H1 (cell line): ENCODE measurements around the gene KRIT1. TPM values are rescaled to one million over a fixed set of nuclear protein-coding genes. Genes with fewer than 3 reads are reported as not detected.

Experiments
- BCL11A ChIP-seq, 2 experiments: IDR thresholded peaks; one replicate each; pipeline ENCODE4 v1.6.1; 2011; ENCODE audit warnings: low read depth in 2 of 2, low read length in 2 of 2, mild to moderate bottlenecking in 2 of 2
- HDAC2 ChIP-seq, 2 experiments: fragments of 300-600 bp in 1 of 2; sonication (generic) in 1 of 2; IDR thresholded peaks; 2 replicates each; pipeline ENCODE4 v1.6.1; 2011 to 2012; ENCODE audit warnings: low read depth in 2 of 2, low read length in 2 of 2, mild to moderate bottlenecking in 2 of 2, moderate library complexity in 2 of 2, borderline replicate concordance in 1 of 2, inconsistent platforms in 1 of 2
- SP2 ChIP-seq: IDR thresholded peaks from 2 replicates; pipeline ENCODE4 v1.6.1; 2012; ENCODE audit warnings: mild to moderate bottlenecking, low read length, inconsistent platforms
- polyA plus RNA-seq, 7 experiments: library from polyadenylated mRNA; depleted of rRNA in 3 of 7; stranded (reverse) in 5 of 7; unstranded in 2 of 7; fragments of >200 nt in 5 of 7; fragments of 200-250 nt in 2 of 7; gene quantifications; 1 replicate in 5 of 7; 2 replicates in 1 of 7; 4 replicates in 1 of 7; pipeline versions ENCODE4 v1.2.1 to v1.2.3, GENCODE V29; 2011 to 2013; ENCODE audit warnings: missing spikeins in 2 of 7, mixed read lengths in 2 of 7
- total RNA-seq: library from RNA; stranded (reverse); fragmentation: NEBNext Ultra II Directional; extraction: Animal tissue kit (Norgen Biotek cat#: 25700); gene quantifications from 2 replicates; pipeline ENCODE4 v1.2.1, GENCODE V29; 2021

Gene KRIT1
- total and polyA plus RNA-seq, 2 of the 8 experiments (the other 6 are each of a cell fraction or from before 2014, with no cell fraction given) = 14.3 to 28.8 TPM

DNA sequence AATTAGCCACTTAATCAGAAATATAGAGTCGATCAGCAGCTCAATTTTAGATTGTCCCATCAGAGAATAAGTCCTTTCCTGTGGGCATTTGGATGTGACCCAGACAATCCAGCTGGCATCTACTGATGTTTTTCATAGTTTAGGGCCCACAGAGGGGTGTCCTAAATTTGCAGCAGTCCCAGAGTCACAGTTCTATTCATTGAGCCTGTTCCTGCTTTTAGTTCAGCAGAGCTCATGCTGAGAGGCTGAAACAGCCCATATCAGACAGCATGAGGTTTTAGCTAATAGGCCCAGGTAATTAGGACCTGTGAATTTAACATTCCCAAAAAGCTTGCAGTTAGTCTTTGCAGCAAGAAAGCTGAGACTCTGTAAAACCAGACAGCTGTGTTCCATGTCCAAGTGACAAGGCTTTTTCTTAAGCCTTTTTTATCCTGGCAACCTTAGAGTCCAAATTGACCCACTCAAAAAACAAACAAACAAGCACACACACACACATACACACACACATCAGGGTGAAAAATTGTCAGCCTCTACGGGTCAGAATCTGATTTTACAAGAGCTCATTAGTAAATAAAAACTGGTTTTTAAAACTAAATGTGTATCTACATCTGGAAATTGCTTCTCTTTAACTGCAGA lies 33.8 kb upstream of the KRIT1 start (continued):
- TF ChIP-seq HDAC2 (IDR thresholded peaks at IDR 0.05; ENCODE audit: borderline replicate concordance in 1 of 2, low read depth in 2 of 2, low read length in 2 of 2) (no peak), SP2 (no peak), BCL11A (IDR thresholded peaks at IDR 0.05; ENCODE audit: low read depth in 2 of 2, low read length in 2 of 2) (no peak)
